HepG2 (cell line): Measurements from ENCODE around the gene FAM131A. TPM values are rescaled to one million over a fixed set of nuclear protein-coding genes. Genes with fewer than 3 reads are reported as not detected.

ENCODE experiments used
- CEBPZ ChIP-seq: IDR thresholded peaks from 2 replicates; pipeline ENCODE4 v1.6.1; 2012; ENCODE audit warnings: low read length, improper control_type of control experiment
- ETV5 ChIP-seq: IDR thresholded peaks from 2 replicates; pipeline ENCODE4 v1.6.1; 2018; ENCODE audit warnings: missing biosample characterization, missing genetic modification reagents, inconsistent platforms, borderline replicate concordance
- HMGXB3 ChIP-seq: sonication (generic); formaldehyde crosslinking; IDR thresholded peaks from 2 replicates; pipeline ENCODE4 v1.4.0; 2020; ENCODE audit warnings: missing genetic modification reagents, borderline replicate concordance
- HOMEZ ChIP-seq: IDR thresholded peaks from 2 replicates; pipeline ENCODE4 v1.6.1; 2016; ENCODE audit warnings: low read depth
- KDM3A ChIP-seq: IDR thresholded peaks from 2 replicates; pipeline ENCODE4 v1.6.1; 2018; ENCODE audit warnings: low read depth, missing compliant biosample characterization
- RBM39 ChIP-seq: fragments of 200-400 bp; formaldehyde crosslinking; IDR thresholded peaks from one replicate; pipeline ENCODE4 v1.6.1; 2018; ENCODE audit warnings: antibody characterized with exemption, mild to moderate bottlenecking, low read depth, low read length; ENCODE audit not compliant: poor library complexity, severe bottlenecking
- SOX13 ChIP-seq, 3 experiments: fragments of 450-650 bp in 1 of 3; sonication (generic) in 1 of 3; formaldehyde crosslinking in 1 of 3; IDR thresholded peaks in 2 of 3; conservative IDR thresholded peaks in 1 of 3; 2 replicates each; pipeline versions ENCODE4 v1.5.0 to v1.6.1; 2016 to 2020; ENCODE audit warnings: antibody characterized with exemption in 1 of 3, mild to moderate bottlenecking in 1 of 3, missing compliant biosample characterization in 1 of 3, missing genetic modification reagents in 1 of 3, moderate library complexity in 1 of 3
- SPEN ChIP-seq: sonication (generic); formaldehyde crosslinking; IDR thresholded peaks from 2 replicates; pipeline ENCODE4 v1.5.1; 2020; ENCODE audit warnings: low read depth, mild to moderate bottlenecking, missing genetic modification reagents
- TEAD2 ChIP-seq: sonication (generic); formaldehyde crosslinking; IDR thresholded peaks from 2 replicates; pipeline ENCODE4 v1.9.0; 2021; ENCODE audit warnings: missing genetic modification reagents
- TERF1 ChIP-seq: sonication (generic); formaldehyde crosslinking; IDR thresholded peaks from 2 replicates; pipeline ENCODE4 v1.8.0; 2022; ENCODE audit warnings: mild to moderate bottlenecking, missing genetic modification reagents, moderate library complexity
- TOE1 ChIP-seq: sonication (generic); formaldehyde crosslinking; IDR thresholded peaks from 2 replicates; pipeline ENCODE4 v1.4.0; 2020; ENCODE audit warnings: mild to moderate bottlenecking, missing genetic modification reagents
- ZNF18 ChIP-seq: sonication (generic); formaldehyde crosslinking; IDR thresholded peaks from 2 replicates; pipeline ENCODE4 v1.8.0; 2022; ENCODE audit warnings: mild to moderate bottlenecking, missing genetic modification reagents; ENCODE audit not compliant: insufficient replicate concordance
- ZNF230 ChIP-seq: sonication (generic); formaldehyde crosslinking; IDR thresholded peaks from 2 replicates; pipeline ENCODE4 v1.4.0; 2020; ENCODE audit warnings: mild to moderate bottlenecking, missing genetic modification reagents
- ZNF253 ChIP-seq: sonication (generic); formaldehyde crosslinking; IDR thresholded peaks from 2 replicates; pipeline ENCODE4 v1.8.0; 2022; ENCODE audit warnings: mild to moderate bottlenecking, missing genetic modification reagents, borderline replicate concordance
- ZNF530 ChIP-seq: sonication (generic); formaldehyde crosslinking; IDR thresholded peaks from 2 replicates; pipeline ENCODE4 v1.5.0; 2020; ENCODE audit warnings: low read depth, mild to moderate bottlenecking, missing genetic modification reagents
- ZNF570 ChIP-seq: sonication (generic); formaldehyde crosslinking; IDR thresholded peaks from 2 replicates; pipeline ENCODE4 v1.4.0; 2020; ENCODE audit warnings: mild to moderate bottlenecking, missing genetic modification reagents, borderline replicate concordance
- polyA plus RNA-seq, 8 experiments: library from polyadenylated mRNA; depleted of rRNA in 3 of 8; stranded (reverse) in 7 of 8; unstranded in 1 of 8; fragments of >200 nt; fragmentation: Illumina TruSeq in 4 of 8; extraction: Trizol in 4 of 8; gene quantifications; 2 replicates each; pipeline versions ENCODE4 v1.2.1 to v1.2.3, GENCODE V29; 2011 to 2016; ENCODE audit warnings: low read depth in 4 of 8, missing spikeins in 1 of 8, mixed read lengths in 1 of 8; ENCODE audit not compliant: insufficient read depth in 1 of 8
- total RNA-seq, 5 experiments: library from RNA; depleted of rRNA; stranded (reverse); fragments of >200 nt; fragmentation: Illumina TruSeq; extraction: Trizol; gene quantifications; 2 replicates each; pipeline ENCODE4 v1.2.3, GENCODE V29; 2016; ENCODE audit warnings: low read depth in 1 of 5

Gene FAM131A
- total and polyA plus RNA-seq, 2 of the 13 experiments (the other 11 are each of a cell fraction or from before 2014, with no cell fraction given) = 9.2 to 9.3 TPM

- no peak; the same call in 1 of the 2 replicates for TF ChIP-seq ZNF570 (CRISPR knock-in tag)
- TF ChIP-seq RBM39 = peak; percentile 83
- no peak for TF ChIP-seq HOMEZ
- TF ChIP-seq ETV5 (CRISPR knock-in tag) = peak; percentile 86
- TF ChIP-seq SPEN (CRISPR knock-in tag) = no peak; the same call in 1 of the 2 replicates
- TF ChIP-seq TEAD2 (CRISPR knock-in tag) = no peak
- TF ChIP-seq SOX13 (IDR thresholded peaks at IDR 0.05) = no peak
- peak in 1 of 2 experiments; percentile 9; a peak in 1 of 4 replicates for TF ChIP-seq SOX13 (CRISPR knock-in tag; conservative IDR thresholded peaks at IDR 0.05 in 1 of 2, IDR thresholded peaks at IDR 0.05 in 1 of 2)
- TF ChIP-seq ZNF253 (CRISPR knock-in tag) = no peak
- no peak for TF ChIP-seq CEBPZ
- no peak; the same call in 1 of the 2 replicates for TF ChIP-seq HMGXB3 (CRISPR knock-in tag)
- TF ChIP-seq TOE1 (CRISPR knock-in tag) = no peak
- no peak for TF ChIP-seq TERF1 (CRISPR knock-in tag)
- TF ChIP-seq ZNF18 (CRISPR knock-in tag) = no peak
- no peak for TF ChIP-seq ZNF530 (CRISPR knock-in tag)
- TF ChIP-seq KDM3A (CRISPR knock-in tag) = 0 out of 2 replicates have a peak, but pooled peaks have one; percentile 45
- no peak for TF ChIP-seq ZNF230
Observed at GRCh38 chr3:184377882-184378445, 40.6 kb downstream of the FAM131A start, which contains the start of gene THPO (continued).
